ENCODE results near the gene PEBP1.

The PEBP1 gene

DNA sequence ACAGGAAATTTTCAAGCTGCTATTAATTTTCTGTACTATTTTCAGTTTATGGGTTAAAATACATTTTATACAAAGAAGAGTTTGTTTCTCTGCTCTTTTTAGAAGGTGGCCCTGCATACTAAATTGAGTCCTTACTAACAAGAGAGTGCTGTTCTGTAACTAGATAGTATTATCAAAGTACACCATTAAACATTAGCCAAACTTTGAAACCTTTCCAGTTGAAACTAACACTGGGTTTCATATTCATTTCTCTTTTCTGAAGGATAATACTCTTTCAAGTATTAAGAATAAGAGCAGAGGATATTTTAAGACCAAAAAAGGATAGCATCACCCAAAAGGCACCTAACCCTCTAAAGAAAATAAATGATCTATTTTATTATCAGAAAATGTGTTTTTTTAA is 47.2 kb downstream of the PEBP1 start:
- CTCF ChIA-PET, result interaction anchor here (0.7 to 6.8 kb wide), 15 partner anchors 10 to 580 kb away, joined by 3 to 125 read pairs (median 6); partner anchors contain the start of genes SUDS3 and TAOK3
- Histone ChIP-seq H3K4me3 (ENCODE audit: low read depth, low read length) (no peak overlapping the region), H3K36me3 (ENCODE audit: control insufficient read depth in 2 of 2, insufficient read depth in 1 of 2, low read length in 2 of 2) (peaks cover 0 to 7% of the 10 kb centered on the region in 2 experiments; a peak in 1 of 3 replicates), H3K9me3 (ENCODE audit: control insufficient read depth, insufficient read depth, low read depth, low read length) (no peaks in the 10 kb centered on the region), H3K4me1 (ENCODE audit: control insufficient read depth, insufficient read depth, low read length) (no peaks in the 10 kb centered on the region), H3K27ac (ENCODE audit: extremely low read depth, low read depth, low read length) (no peak overlapping the region)
- POLR2A ChIA-PET, result interaction anchor here (0.6 kb wide), 1 partner anchor 86 kb away, joined by 10 read pairs; no protein-coding TSS in a partner anchor
- TF ChIP-seq ZNF701 (tag by site-specific recombination; IDR thresholded peaks at IDR 0.05), result no peak
- no peak for TF ChIP-seq ZNF350 (tag by site-specific recombination; IDR thresholded peaks at IDR 0.05)
- TF ChIP-seq ZBTB1 (tag by site-specific recombination; IDR thresholded peaks at IDR 0.05), result no peak
- no peak for TF ChIP-seq REPIN1 (tag by site-specific recombination; IDR thresholded peaks at IDR 0.05; ENCODE audit: low read depth)
- no peak for TF ChIP-seq ZNF654 (tag by site-specific recombination; IDR thresholded peaks at IDR 0.05; ENCODE audit: low read depth)
- no peak for TF ChIP-seq ZNF837 (tag by site-specific recombination; IDR thresholded peaks at IDR 0.05)
- no peak for TF ChIP-seq YY2 (tag by site-specific recombination; IDR thresholded peaks at IDR 0.05)
- TF ChIP-seq RBAK (tag by site-specific recombination; IDR thresholded peaks at IDR 0.05), result no peak
- TF ChIP-seq, protein P1, sequence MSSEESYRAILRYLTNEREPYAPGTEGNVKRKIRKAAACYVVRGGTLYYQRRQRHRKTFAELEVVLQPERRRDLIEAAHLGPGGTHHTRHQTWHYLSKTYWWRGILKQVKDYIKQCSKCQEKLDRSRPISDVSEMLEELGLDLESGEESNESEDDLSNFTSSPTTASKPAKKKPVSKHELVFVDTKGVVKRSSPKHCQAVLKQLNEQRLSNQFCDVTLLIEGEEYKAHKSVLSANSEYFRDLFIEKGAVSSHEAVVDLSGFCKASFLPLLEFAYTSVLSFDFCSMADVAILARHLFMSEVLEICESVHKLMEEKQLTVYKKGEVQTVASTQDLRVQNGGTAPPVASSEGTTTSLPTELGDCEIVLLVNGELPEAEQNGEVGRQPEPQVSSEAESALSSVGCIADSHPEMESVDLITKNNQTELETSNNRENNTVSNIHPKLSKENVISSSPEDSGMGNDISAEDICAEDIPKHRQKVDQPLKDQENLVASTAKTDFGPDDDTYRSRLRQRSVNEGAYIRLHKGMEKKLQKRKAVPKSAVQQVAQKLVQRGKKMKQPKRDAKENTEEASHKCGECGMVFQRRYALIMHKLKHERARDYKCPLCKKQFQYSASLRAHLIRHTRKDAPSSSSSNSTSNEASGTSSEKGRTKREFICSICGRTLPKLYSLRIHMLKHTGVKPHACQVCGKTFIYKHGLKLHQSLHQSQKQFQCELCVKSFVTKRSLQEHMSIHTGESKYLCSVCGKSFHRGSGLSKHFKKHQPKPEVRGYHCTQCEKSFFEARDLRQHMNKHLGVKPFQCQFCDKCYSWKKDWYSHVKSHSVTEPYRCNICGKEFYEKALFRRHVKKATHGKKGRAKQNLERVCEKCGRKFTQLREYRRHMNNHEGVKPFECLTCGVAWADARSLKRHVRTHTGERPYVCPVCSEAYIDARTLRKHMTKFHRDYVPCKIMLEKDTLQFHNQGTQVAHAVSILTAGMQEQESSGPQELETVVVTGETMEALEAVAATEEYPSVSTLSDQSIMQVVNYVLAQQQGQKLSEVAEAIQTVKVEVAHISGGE (tag by site-specific recombination; conservative IDR thresholded peaks at IDR 0.05; ENCODE audit: low read depth), result no peak
- TF ChIP-seq ZNF248 (tag by site-specific recombination; IDR thresholded peaks at IDR 0.05), result no peak
- TF ChIP-seq ZNF202 (tag by site-specific recombination; IDR thresholded peaks at IDR 0.05; ENCODE audit: borderline replicate concordance), result no peak
- no peak for TF ChIP-seq KLF1 (tag by site-specific recombination; IDR thresholded peaks at IDR 0.05)
- TF ChIP-seq ZNF549 (tag by site-specific recombination; IDR thresholded peaks at IDR 0.05), result no peak
- no peak for TF ChIP-seq ZNF571 (tag by site-specific recombination; IDR thresholded peaks at IDR 0.05)
- TF ChIP-seq SCRT1 (tag by site-specific recombination; IDR thresholded peaks at IDR 0.05; ENCODE audit: borderline replicate concordance), result no peak
- TF ChIP-seq, protein P2, sequence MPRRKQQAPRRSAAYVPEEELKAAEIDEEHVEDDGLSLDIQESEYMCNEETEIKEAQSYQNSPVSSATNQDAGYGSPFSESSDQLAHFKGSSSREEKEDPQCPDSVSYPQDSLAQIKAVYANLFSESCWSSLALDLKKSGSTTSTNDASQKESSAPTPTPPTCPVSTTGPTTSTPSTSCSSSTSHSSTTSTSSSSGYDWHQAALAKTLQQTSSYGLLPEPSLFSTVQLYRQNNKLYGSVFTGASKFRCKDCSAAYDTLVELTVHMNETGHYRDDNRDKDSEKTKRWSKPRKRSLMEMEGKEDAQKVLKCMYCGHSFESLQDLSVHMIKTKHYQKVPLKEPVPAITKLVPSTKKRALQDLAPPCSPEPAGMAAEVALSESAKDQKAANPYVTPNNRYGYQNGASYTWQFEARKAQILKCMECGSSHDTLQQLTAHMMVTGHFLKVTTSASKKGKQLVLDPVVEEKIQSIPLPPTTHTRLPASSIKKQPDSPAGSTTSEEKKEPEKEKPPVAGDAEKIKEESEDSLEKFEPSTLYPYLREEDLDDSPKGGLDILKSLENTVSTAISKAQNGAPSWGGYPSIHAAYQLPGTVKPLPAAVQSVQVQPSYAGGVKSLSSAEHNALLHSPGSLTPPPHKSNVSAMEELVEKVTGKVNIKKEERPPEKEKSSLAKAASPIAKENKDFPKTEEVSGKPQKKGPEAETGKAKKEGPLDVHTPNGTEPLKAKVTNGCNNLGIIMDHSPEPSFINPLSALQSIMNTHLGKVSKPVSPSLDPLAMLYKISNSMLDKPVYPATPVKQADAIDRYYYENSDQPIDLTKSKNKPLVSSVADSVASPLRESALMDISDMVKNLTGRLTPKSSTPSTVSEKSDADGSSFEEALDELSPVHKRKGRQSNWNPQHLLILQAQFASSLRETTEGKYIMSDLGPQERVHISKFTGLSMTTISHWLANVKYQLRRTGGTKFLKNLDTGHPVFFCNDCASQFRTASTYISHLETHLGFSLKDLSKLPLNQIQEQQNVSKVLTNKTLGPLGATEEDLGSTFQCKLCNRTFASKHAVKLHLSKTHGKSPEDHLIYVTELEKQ (tag by site-specific recombination; IDR thresholded peaks at IDR 0.05; ENCODE audit: borderline replicate concordance), result no peak

DNA sequence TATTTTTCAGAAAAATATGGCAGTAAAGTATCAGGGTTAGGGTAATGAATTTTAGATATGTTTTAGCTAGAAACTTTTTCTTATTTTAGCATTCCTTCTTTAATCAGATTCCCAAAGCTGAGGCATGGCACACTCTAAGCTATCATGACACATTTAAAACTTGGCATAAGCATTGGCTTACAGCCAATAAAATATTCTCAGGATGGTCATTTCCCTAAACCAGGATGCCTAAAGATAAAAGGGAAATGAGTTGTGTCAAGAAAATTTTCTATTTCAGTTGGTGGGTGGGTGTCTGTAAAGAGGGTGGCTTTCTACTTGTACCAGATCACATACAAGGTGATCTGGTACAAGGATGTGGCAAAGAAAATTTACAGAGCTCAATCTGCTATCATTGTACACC is 47.8 kb downstream of the PEBP1 start:
- Histone ChIP-seq H3K27ac (ENCODE audit: extremely low read depth, low read depth, low read length) (no peak overlapping the region), H3K9me3 (ENCODE audit: control insufficient read depth, insufficient read depth, low read depth, low read length) (no peaks in the 10 kb centered on the region), H3K4me1 (ENCODE audit: control insufficient read depth, insufficient read depth, low read length) (no peaks in the 10 kb centered on the region), H3K36me3 (ENCODE audit: control insufficient read depth in 2 of 2, insufficient read depth in 1 of 2, low read length in 2 of 2) (peaks cover 0 to 7% of the 10 kb centered on the region in 2 experiments; a peak in 1 of 3 replicates), H3K4me3 (ENCODE audit: low read depth, low read length) (no peak overlapping the region)
- CTCF ChIA-PET, result interaction anchor here (0.6 to 6.8 kb wide), 13 partner anchors 11 to 595 kb away, joined by 3 to 125 read pairs (median 3); partner anchors contain the start of gene SUDS3
- POLR2A ChIA-PET, result interaction anchor here (1.6 kb wide), 1 partner anchor 192 kb away, joined by 8 read pairs; the partner anchor contains the start of gene SUDS3
- TF ChIP-seq, protein P3, sequence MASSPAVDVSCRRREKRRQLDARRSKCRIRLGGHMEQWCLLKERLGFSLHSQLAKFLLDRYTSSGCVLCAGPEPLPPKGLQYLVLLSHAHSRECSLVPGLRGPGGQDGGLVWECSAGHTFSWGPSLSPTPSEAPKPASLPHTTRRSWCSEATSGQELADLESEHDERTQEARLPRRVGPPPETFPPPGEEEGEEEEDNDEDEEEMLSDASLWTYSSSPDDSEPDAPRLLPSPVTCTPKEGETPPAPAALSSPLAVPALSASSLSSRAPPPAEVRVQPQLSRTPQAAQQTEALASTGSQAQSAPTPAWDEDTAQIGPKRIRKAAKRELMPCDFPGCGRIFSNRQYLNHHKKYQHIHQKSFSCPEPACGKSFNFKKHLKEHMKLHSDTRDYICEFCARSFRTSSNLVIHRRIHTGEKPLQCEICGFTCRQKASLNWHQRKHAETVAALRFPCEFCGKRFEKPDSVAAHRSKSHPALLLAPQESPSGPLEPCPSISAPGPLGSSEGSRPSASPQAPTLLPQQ (tag by site-specific recombination; IDR thresholded peaks at IDR 0.05), result 0 out of 2 replicates have a peak, but pooled peaks have one; percentile 32
- no peak for TF ChIP-seq ZNF175 (tag by site-specific recombination; IDR thresholded peaks at IDR 0.05)
